WERI-Rb-1 (cell line): ENCODE data around the gene MRNIP.

Experiments used
- DNase-seq: peaks from one replicate; pipeline ENCODE4 v3.0.0-alpha.2; 2020
- H3K27ac ChIP-seq: fragments of 250-450 bp; sonication (Bioruptor Pico); 2 replicates; pipeline ENCODE4 v1.5.1; 2020; ENCODE audit warnings: mild to moderate bottlenecking, moderate library complexity
- H3K27me3 ChIP-seq: fragments of 250-450 bp; sonication (Bioruptor Pico); 2 replicates; pipeline ENCODE4 v1.5.1; 2021; ENCODE audit warnings: mild to moderate bottlenecking, low read depth, moderate library complexity; ENCODE audit not compliant: insufficient read depth, severe bottlenecking
- H3K36me3 ChIP-seq: fragments of 250-450 bp; sonication (Bioruptor Pico); 2 replicates; pipeline ENCODE4 v1.5.1; 2020; ENCODE audit warnings: mild to moderate bottlenecking, moderate library complexity
- H3K4me3 ChIP-seq: 2 replicates; pipeline ENCODE4 v1.5.1; 2011; ENCODE audit warnings: low read depth, mild to moderate bottlenecking, control low read depth, low read length
- H3K9me3 ChIP-seq: fragments of 250-450 bp; sonication (Bioruptor Pico); 2 replicates; pipeline ENCODE4 v1.5.1; 2021; ENCODE audit warnings: mild to moderate bottlenecking, moderate library complexity; ENCODE audit not compliant: severe bottlenecking
- CTCF ChIP-seq: IDR thresholded peaks from 2 replicates; pipeline ENCODE4 v1.5.1; 2011; ENCODE audit warnings: low read depth, mild to moderate bottlenecking, control low read depth, inconsistent platforms, low read length

Gene MRNIP

GRCh38 chr5:179805070-179805528 lies 53.5 kb downstream of the MRNIP start:
- H3K9me3 ChIP-seq = no peaks in the 10 kb centered on the region
- no peak for DNase-seq
- H3K4me3 ChIP-seq = peak overlapping the region; percentile 47
- peak overlapping the region; percentile 43; the same call in 1 of the 2 replicates for H3K27ac ChIP-seq
- no peaks in the 10 kb centered on the region for H3K36me3 ChIP-seq
- no peaks in the 10 kb centered on the region for H3K27me3 ChIP-seq
- TF ChIP-seq CTCF = no peak

- Histone ChIP-seq H3K9me3 (no peaks in the 10 kb centered on the region), H3K27ac (no peak overlapping the region), H3K4me3 (no peak overlapping the region), H3K27me3 (no peaks in the 10 kb centered on the region), H3K36me3 (no peaks in the 10 kb centered on the region)
- no peak for TF ChIP-seq CTCF
- DNase-seq = no peak
Observed at GRCh38 chr5:179804555-179804947, 54.1 kb downstream of the MRNIP start.

GRCh38 chr5:179803651-179804554 lies 54.7 kb downstream of the MRNIP start:
- DNase-seq = no peak

GRCh38 chr5:179802950-179803562 lies 55.6 kb downstream of the MRNIP start:
- H3K27me3 ChIP-seq = no peaks in the 10 kb centered on the region
- H3K27ac ChIP-seq = no peak overlapping the region
- H3K36me3 ChIP-seq = no peaks in the 10 kb centered on the region
- no peak overlapping the region for H3K4me3 ChIP-seq
- H3K9me3 ChIP-seq = no peaks in the 10 kb centered on the region
- TF ChIP-seq CTCF = no peak
- no peak for DNase-seq

More at GRCh38 chr5:179803651-179804554, 54.7 kb downstream of the MRNIP start:
- Histone ChIP-seq H3K36me3 (no peaks in the 10 kb centered on the region), H3K27ac (no peak overlapping the region), H3K27me3 (no peaks in the 10 kb centered on the region), H3K4me3 (no peak overlapping the region), H3K9me3 (no peaks in the 10 kb centered on the region)
- no peak for TF ChIP-seq CTCF

GRCh38 chr5:179802207-179802883 lies 56.3 kb downstream of the MRNIP start:
- TF ChIP-seq CTCF = no peak
- H3K4me3 ChIP-seq = no peak overlapping the region

More at GRCh38 chr5:179802207-179802883, 56.3 kb downstream of the MRNIP start:
- H3K36me3 ChIP-seq = no peaks in the 10 kb centered on the region; the same call in 1 of the 2 replicates
- H3K27ac ChIP-seq = no peak overlapping the region
- no peaks in the 10 kb centered on the region for H3K27me3 ChIP-seq
- H3K9me3 ChIP-seq = no peaks in the 10 kb centered on the region
- no peak for DNase-seq
